Endothelial cell of umbilical vein (primary cell): ENCODE results near the gene GPR183.

Experiments
- CTCF ChIP-seq, 2 donors: IDR thresholded peaks; 1 replicate in 1 of 2; 2 replicates in 1 of 2; pipeline ENCODE4 v1.5.1; 2011; ENCODE audit warnings: low read length in 2 of 2, mild to moderate bottlenecking in 2 of 2, moderate library complexity in 2 of 2, control low read depth in 1 of 2, inconsistent platforms in 1 of 2, low read depth in 1 of 2; ENCODE audit not compliant: insufficient read depth in 1 of 2; ENCODE audit errors: extremely low read depth in 1 of 2
- EZH2 ChIP-seq: IDR thresholded peaks from 2 replicates; pipeline ENCODE4 v1.6.1; 2012; ENCODE audit warnings: borderline replicate concordance, low read depth, mild to moderate bottlenecking, moderate library complexity, low read length, inconsistent platforms; ENCODE audit not compliant: severe bottlenecking
- FOS ChIP-seq: IDR thresholded peaks from 2 replicates; pipeline ENCODE4 v1.6.1; 2011; ENCODE audit warnings: mild to moderate bottlenecking, low read length, moderate library complexity, borderline replicate concordance; ENCODE audit not compliant: insufficient read depth
- GATA2 ChIP-seq: IDR thresholded peaks from 2 replicates; pipeline ENCODE4 v1.7.0; 2011; ENCODE audit warnings: low read depth, mild to moderate bottlenecking, moderate library complexity, mixed read lengths, low read length; ENCODE audit not compliant: insufficient read length, insufficient read depth
- JUN ChIP-seq: IDR thresholded peaks from 2 replicates; pipeline ENCODE4 v1.6.1; 2011; ENCODE audit warnings: borderline replicate concordance, low read depth; ENCODE audit not compliant: insufficient read length, insufficient read depth
- MAX ChIP-seq: IDR thresholded peaks from 2 replicates; pipeline ENCODE4 v1.6.1; 2011; ENCODE audit not compliant: insufficient read depth, insufficient read length
- MYC ChIP-seq: IDR thresholded peaks from one replicate; pipeline ENCODE4 v1.6.1; 2011; ENCODE audit warnings: mild to moderate bottlenecking, low read depth, low read length
- POLR2A ChIP-seq: IDR thresholded peaks from 2 replicates; pipeline ENCODE4 v1.6.1; 2012; ENCODE audit warnings: low read depth, mild to moderate bottlenecking, control low read depth, low read length
- POLR2AphosphoS5 ChIP-seq: IDR thresholded peaks from 2 replicates; pipeline ENCODE4 v1.6.1; 2012; ENCODE audit warnings: low read depth, mild to moderate bottlenecking, control low read depth, low read length, moderate library complexity; ENCODE audit not compliant: insufficient read depth

- TF ChIP-seq CTCF (IDR thresholded peaks at IDR 0.05; ENCODE audit: extremely low read depth in 1 of 2, insufficient read depth in 1 of 2, low read depth in 1 of 2, low read length in 2 of 2) = no peak
- no peak for TF ChIP-seq POLR2A
- TF ChIP-seq POLR2AphosphoS5 = no peak
- TF ChIP-seq MAX = no peak
- no peak for TF ChIP-seq EZH2
- no peak for TF ChIP-seq GATA2
- TF ChIP-seq MYC = no peak
- TF ChIP-seq JUN = no peak
- no peak for TF ChIP-seq FOS
Observed at GRCh38 chr13:99347335-99347878, 40.2 kb upstream of the GPR183 start.
